Lung (tissue), 16 donors: ENCODE measurements around the gene TNNI2. TPM values are rescaled to one million over a fixed set of nuclear protein-coding genes. Genes with fewer than 3 reads are reported as not detected.

Experiments used
- ATAC-seq: fragments of 200-7000 bp; cut with Tn5 transposase; one replicate; pipeline ENCODE4 v1.9.1; 2020; ENCODE audit warnings: moderate number of reproducible peaks; ENCODE audit not compliant: insufficient read depth, low FRiP score
- DNase-seq, 3 donors: peaks; one replicate each; pipeline ENCODE4 v3.0.0-alpha.2; 2013 to 2017
- H3K27ac ChIP-seq, 2 donors: one replicate each; pipeline ENCODE4 v1.5.1; 2013; ENCODE audit warnings: mild to moderate bottlenecking in 2 of 2, moderate library complexity in 2 of 2, control low read depth in 1 of 2, inconsistent platforms in 1 of 2, low read depth in 1 of 2, low read length in 1 of 2
- H3K27me3 ChIP-seq, 3 donors: one replicate each; pipeline ENCODE4 v1.5.1; 2013; ENCODE audit warnings: low read length in 2 of 3; ENCODE audit not compliant: control insufficient read depth in 3 of 3, insufficient read depth in 3 of 3
- H3K36me3 ChIP-seq, 4 donors: one replicate each; pipeline ENCODE4 v1.5.1; 2013; ENCODE audit warnings: low read length in 4 of 4, mild to moderate bottlenecking in 1 of 4, moderate library complexity in 1 of 4; ENCODE audit not compliant: control insufficient read depth in 4 of 4, insufficient read depth in 4 of 4
- H3K4me1 ChIP-seq, 5 donors: one replicate each; pipeline ENCODE4 v1.5.1; 2013; ENCODE audit warnings: low read length in 5 of 5, mild to moderate bottlenecking in 2 of 5, moderate library complexity in 1 of 5; ENCODE audit not compliant: control insufficient read depth in 5 of 5, insufficient read depth in 5 of 5
- H3K4me3 ChIP-seq: one replicate; pipeline ENCODE4 v1.5.1; 2013; ENCODE audit warnings: mild to moderate bottlenecking, control low read depth, moderate library complexity
- H3K9ac ChIP-seq, 2 donors: one replicate each; pipeline ENCODE4 v1.5.1; 2013; ENCODE audit warnings: low read length in 2 of 2, control low read depth in 1 of 2; ENCODE audit not compliant: insufficient read depth in 1 of 2
- H3K9me3 ChIP-seq, 4 donors: one replicate each; pipeline ENCODE4 v1.5.1; 2013; ENCODE audit warnings: low read length in 3 of 4, mild to moderate bottlenecking in 1 of 4, moderate library complexity in 1 of 4; ENCODE audit not compliant: control insufficient read depth in 4 of 4, insufficient read depth in 3 of 4
- WGBS, 2 donors: extraction: QIAGEN DNeasy Blood & Tissue Kit; methylation state at CpG; one replicate each; pipeline ENCODE4 v1.1.7; 2013; 5-methylcytosine and 5-hydroxymethylcytosine counted together
- long read RNA-seq, 5 donors: transcript quantifications; one replicate each; lab custom pipeline, GENCODE V29; 2026
- polyA plus RNA-seq, 2 donors: library from polyadenylated mRNA; stranded (reverse); fragments of 200-250 nt; gene quantifications; one replicate each; pipeline ENCODE4 v1.2.1, GENCODE V29; 2013
- total RNA-seq, 2 donors: library from RNA; depleted of rRNA in 1 of 2; stranded (reverse); fragments of >200 nt in 1 of 2; gene quantifications; one replicate each; pipeline ENCODE4 v1.2.1, GENCODE V29; 2014 to 2021
- TF ChIP-seq, protein P1 (sequence below): IDR thresholded peaks from 2 replicates; pipeline ENCODE4 v1.5.1; 2012; ENCODE audit warnings: mild to moderate bottlenecking; ENCODE audit errors: control extremely low read depth, extremely low read depth
- donor health status: control.
- donor health status: control.
- donor health status: Bipolar disorder and iron deficiency.
- donor health status: healthy.
- donor health status: DM: yes; HTN: yes; CAD: no.

Gene TNNI2
- total RNA-seq: 10 to 100 TPM in 1 of 2 donors, 1 to 10 TPM in 1; 3.1 to 14.3 TPM
- 10 to 100 TPM; 10.1 to 35.8 TPM for polyA plus RNA-seq
- long read RNA-seq, donor 1: 0 reads
- long read RNA-seq, donor 2: 0 reads
- long read RNA-seq, donor 3: 0 reads
- long read RNA-seq, donor 4: 0 reads
- long read RNA-seq, donor 5: 0 reads

DNA sequence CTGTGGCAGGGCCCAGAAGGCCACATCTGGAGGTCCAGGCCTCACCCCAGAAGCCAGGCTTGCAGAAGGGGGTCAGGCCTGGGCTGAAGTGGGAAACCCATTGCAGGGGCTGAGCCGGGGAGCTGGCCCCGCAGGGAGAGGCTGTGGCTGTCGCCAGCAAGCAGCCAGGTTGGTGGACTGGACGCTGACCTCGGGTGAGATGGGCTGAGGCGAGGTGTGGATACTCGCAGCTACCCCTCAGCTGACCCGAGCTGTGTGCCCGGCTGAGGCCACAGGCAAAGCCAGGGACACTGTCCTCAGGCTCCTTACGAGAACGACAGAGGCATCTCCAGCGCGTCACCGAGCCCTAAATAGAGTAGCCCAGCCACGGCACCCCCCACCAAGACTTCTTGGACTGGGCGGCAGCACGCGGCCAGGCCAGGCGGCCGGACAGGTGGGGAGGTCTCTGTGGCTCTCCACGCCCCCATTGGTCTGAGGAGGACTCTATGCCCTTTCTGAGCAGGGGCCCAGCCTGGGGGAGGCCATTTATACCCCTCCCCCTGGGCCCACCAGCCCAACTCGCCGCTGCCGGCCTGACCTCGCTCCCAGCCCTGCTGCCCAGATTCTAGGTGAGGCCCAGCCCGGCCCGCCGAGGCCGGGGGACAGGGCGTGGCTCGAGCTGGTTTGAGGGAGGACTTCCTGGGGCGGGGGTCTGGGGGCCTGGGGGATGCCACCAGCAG, at the start of gene TNNI2:
TNNI2 (plus strand) TSS at position 556 of the 719 bp plus-strand sequence. CDS start 716 bp downstream, outside the sequence.
- Histone ChIP-seq H3K9me3 (no peaks in the 10 kb centered on the region), H3K9ac (no peak within 1 kb of the TSS), H3K4me1 (peaks cover 0 to 13% (median 0%) of the 10 kb centered on the region in 5 donors), H3K27ac (peak within 1 kb of the TSS in 1 of 2 donors; percentile 14), H3K36me3 (no peaks in the 10 kb centered on the region), H3K4me3 (no peak within 1 kb of the TSS), H3K27me3 (no peaks in the 10 kb centered on the region)
- ATAC-seq: no peak
- 89 to 95% methylated on average over 32 of the region's 32 CpGs for WGBS, 2 donors
- TF ChIP-seq, protein P1, sequence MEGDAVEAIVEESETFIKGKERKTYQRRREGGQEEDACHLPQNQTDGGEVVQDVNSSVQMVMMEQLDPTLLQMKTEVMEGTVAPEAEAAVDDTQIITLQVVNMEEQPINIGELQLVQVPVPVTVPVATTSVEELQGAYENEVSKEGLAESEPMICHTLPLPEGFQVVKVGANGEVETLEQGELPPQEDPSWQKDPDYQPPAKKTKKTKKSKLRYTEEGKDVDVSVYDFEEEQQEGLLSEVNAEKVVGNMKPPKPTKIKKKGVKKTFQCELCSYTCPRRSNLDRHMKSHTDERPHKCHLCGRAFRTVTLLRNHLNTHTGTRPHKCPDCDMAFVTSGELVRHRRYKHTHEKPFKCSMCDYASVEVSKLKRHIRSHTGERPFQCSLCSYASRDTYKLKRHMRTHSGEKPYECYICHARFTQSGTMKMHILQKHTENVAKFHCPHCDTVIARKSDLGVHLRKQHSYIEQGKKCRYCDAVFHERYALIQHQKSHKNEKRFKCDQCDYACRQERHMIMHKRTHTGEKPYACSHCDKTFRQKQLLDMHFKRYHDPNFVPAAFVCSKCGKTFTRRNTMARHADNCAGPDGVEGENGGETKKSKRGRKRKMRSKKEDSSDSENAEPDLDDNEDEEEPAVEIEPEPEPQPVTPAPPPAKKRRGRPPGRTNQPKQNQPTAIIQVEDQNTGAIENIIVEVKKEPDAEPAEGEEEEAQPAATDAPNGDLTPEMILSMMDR: no peak
- DNase-seq: no peak

DNA sequence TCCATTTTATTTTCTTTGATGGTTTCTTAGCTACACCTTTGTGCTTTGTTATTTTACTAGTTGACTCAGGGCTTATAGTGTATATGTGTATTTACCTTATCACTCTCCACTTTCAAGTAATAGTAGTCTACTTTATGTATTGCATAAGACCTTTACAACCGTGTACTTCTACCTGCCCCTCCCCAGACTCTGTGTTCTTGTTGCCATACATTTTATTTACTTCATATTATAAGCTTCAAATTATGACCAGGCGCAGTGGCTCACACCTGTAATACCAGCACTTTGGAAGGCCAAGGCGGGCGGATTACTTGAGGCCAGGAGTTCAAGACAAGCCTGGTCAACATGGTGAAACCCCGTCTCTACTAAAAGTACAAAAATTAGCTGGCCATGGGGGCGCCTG, 46.9 kb upstream of the TNNI2 start:
- no peak overlapping the region for H3K27ac ChIP-seq
- DNase-seq: no peak
- no peaks in the 10 kb centered on the region for H3K4me1 ChIP-seq
- WGBS, 2 donors: 83 to 85% methylated on average over 6 of the region's 6 CpGs
- H3K36me3 ChIP-seq: no peaks in the 10 kb centered on the region
- no peak overlapping the region for H3K4me3 ChIP-seq
- no peak overlapping the region for H3K9ac ChIP-seq
- peaks cover 0 to 3% (median 3%) of the 10 kb centered on the region in 3 donors for H3K27me3 ChIP-seq
- no peak for ATAC-seq
- H3K9me3 ChIP-seq: no peaks in the 10 kb centered on the region
- TF ChIP-seq, protein P1: no peak

GRCh38 chr11:1792461-1792860, 46.3 kb upstream of the TNNI2 start:
- Histone ChIP-seq H3K9ac (no peak overlapping the region), H3K36me3 (no peaks in the 10 kb centered on the region), H3K9me3 (no peaks in the 10 kb centered on the region), H3K27ac (no peak overlapping the region), H3K4me3 (no peak overlapping the region), H3K27me3 (peaks cover 0 to 4% (median 3%) of the 10 kb centered on the region in 3 donors), H3K4me1 (no peaks in the 10 kb centered on the region)
- WGBS, 2 donors: 50 to 65% methylated on average over 12 of the region's 12 CpGs
- TF ChIP-seq, protein P1: no peak
- DNase-seq (no peak), ATAC-seq (no peak)
